Endothelial cell of umbilical vein (primary cell): ENCODE results near the gene WDHD1. TPM values are rescaled to one million over a fixed set of nuclear protein-coding genes. Genes with fewer than 3 reads are reported as not detected.

Source experiments
- BruUV-seq: library from RNA; stranded (reverse); fragments of 400-500 nt; replicated peaks from 2 replicates; lab custom pipeline; 2021; lab: Mats Ljungman, UMichigan
- CTCF ChIA-PET: fragments of 300-600, 350-600 bp; sonication (Branson Sonifier 250); formaldehyde crosslinking; loops from one replicate; lab custom pipeline; 2021; ENCODE audit warnings: antibody characterized with exemption, inconsistent platforms; lab: Charles Lee
- POLR2A ChIA-PET: fragments of 300-600, 350-600 bp; sonication (Branson Sonifier 250); formaldehyde crosslinking; loops from one replicate; lab custom pipeline; 2021; ENCODE audit warnings: antibody characterized with exemption, inconsistent platforms; lab: Charles Lee
- DNase-seq: peaks from one replicate; pipeline ENCODE4 v3.0.0-alpha.2; 2011; ENCODE audit warnings: low read depth, low spot score
- FAIRE-seq: peaks from 2 replicates; lab custom pipeline; 2011; peaks lifted over from hg19 to GRCh38; lab: Jason Lieb, UNC
- H2AFZ ChIP-seq: 2 replicates; pipeline ENCODE4 v1.6.0; 2012; ENCODE audit warnings: low read depth, low read length, control low read depth, inconsistent platforms
- H3K27ac ChIP-seq: 2 replicates; pipeline ENCODE4 v1.5.1; 2011; ENCODE audit warnings: low read depth, mild to moderate bottlenecking, control low read depth, low read length, moderate library complexity; ENCODE audit not compliant: insufficient read depth
- H3K27me3 ChIP-seq, 2 experiments: 2 replicates each; pipeline versions ENCODE4 v1.6.0 to v1.6.1; 2011; ENCODE audit warnings: low read length in 2 of 2, mixed read lengths in 1 of 2; ENCODE audit not compliant: control insufficient read depth in 2 of 2, insufficient read depth in 2 of 2
- H3K36me3 ChIP-seq, 2 experiments: 2 replicates in 1 of 2; 3 replicates in 1 of 2; pipeline ENCODE4 v1.5.1; 2011; ENCODE audit warnings: low read length in 2 of 2, mild to moderate bottlenecking in 1 of 2, moderate library complexity in 1 of 2; ENCODE audit not compliant: control insufficient read depth in 2 of 2, insufficient read depth in 2 of 2; ENCODE audit errors: extremely low read depth in 1 of 2
- H3K4me1 ChIP-seq: 3 replicates; pipeline ENCODE4 v1.5.1; 2011; ENCODE audit warnings: mild to moderate bottlenecking, low read length; ENCODE audit not compliant: control insufficient read depth, insufficient read depth; ENCODE audit errors: extremely low read depth
- H3K4me2 ChIP-seq: 2 replicates; pipeline ENCODE4 v1.6.1; 2011; ENCODE audit warnings: low read length, control low read depth, mixed read lengths; ENCODE audit not compliant: insufficient read depth
- H3K4me3 ChIP-seq, 3 experiments: fragments of 200-600 bp in 1 of 3; sonication (generic), shearing (Covaris generic) in 1 of 3; replicated peaks in 1 of 3; 2 replicates each; pipeline ENCODE4 v1.5.1; 2011 to 2016; ENCODE audit warnings: control low read depth in 3 of 3, low read length in 3 of 3, mild to moderate bottlenecking in 2 of 3, inconsistent platforms in 1 of 3, low read depth in 1 of 3, moderate library complexity in 1 of 3; ENCODE audit not compliant: insufficient read depth in 1 of 3
- H3K79me2 ChIP-seq: 2 replicates; pipeline ENCODE4 v1.6.0; 2012; ENCODE audit warnings: low read length, inconsistent platforms; ENCODE audit not compliant: control insufficient read depth, insufficient read depth
- H3K9ac ChIP-seq: replicated peaks from 2 replicates; pipeline ENCODE3; 2011; ENCODE audit warnings: low read length, control low read depth; ENCODE audit not compliant: insufficient read depth; ENCODE audit errors: extremely low read depth
- H3K9me1 ChIP-seq: replicated peaks from 3 replicates; pipeline ENCODE4 v1.6.0; 2011; ENCODE audit warnings: mild to moderate bottlenecking, low read length; ENCODE audit not compliant: control insufficient read depth, insufficient read depth; ENCODE audit errors: extremely low read depth
- H3K9me3 ChIP-seq: replicated peaks from 2 replicates; pipeline ENCODE4 v1.5.1; 2012; ENCODE audit warnings: low read length, inconsistent platforms; ENCODE audit not compliant: control insufficient read depth, insufficient read depth
- H4K20me1 ChIP-seq: replicated peaks from 2 replicates; pipeline ENCODE3; 2011; ENCODE audit warnings: mild to moderate bottlenecking, low read length; ENCODE audit not compliant: control insufficient read depth, insufficient read depth; ENCODE audit errors: extremely low read depth
- EZH2 ChIP-seq: IDR thresholded peaks from 2 replicates; pipeline ENCODE4 v1.6.1; 2012; ENCODE audit warnings: borderline replicate concordance, low read depth, mild to moderate bottlenecking, moderate library complexity, low read length, inconsistent platforms; ENCODE audit not compliant: severe bottlenecking
- FOS ChIP-seq: IDR thresholded peaks from 2 replicates; pipeline ENCODE4 v1.6.1; 2011; ENCODE audit warnings: mild to moderate bottlenecking, low read length, moderate library complexity, borderline replicate concordance; ENCODE audit not compliant: insufficient read depth
- GATA2 ChIP-seq: IDR thresholded peaks from 2 replicates; pipeline ENCODE4 v1.7.0; 2011; ENCODE audit warnings: low read depth, mild to moderate bottlenecking, moderate library complexity, mixed read lengths, low read length; ENCODE audit not compliant: insufficient read length, insufficient read depth
- JUN ChIP-seq: IDR thresholded peaks from 2 replicates; pipeline ENCODE4 v1.6.1; 2011; ENCODE audit warnings: borderline replicate concordance, low read depth; ENCODE audit not compliant: insufficient read length, insufficient read depth
- MYC ChIP-seq: IDR thresholded peaks from one replicate; pipeline ENCODE4 v1.6.1; 2011; ENCODE audit warnings: mild to moderate bottlenecking, low read depth, low read length
- POLR2A ChIP-seq: IDR thresholded peaks from 2 replicates; pipeline ENCODE4 v1.6.1; 2012; ENCODE audit warnings: low read depth, mild to moderate bottlenecking, control low read depth, low read length
- POLR2AphosphoS5 ChIP-seq: IDR thresholded peaks from 2 replicates; pipeline ENCODE4 v1.6.1; 2012; ENCODE audit warnings: low read depth, mild to moderate bottlenecking, control low read depth, low read length, moderate library complexity; ENCODE audit not compliant: insufficient read depth
- dilution Hi-C: fragments of 300-500 bp; cut with MboI; formaldehyde crosslinking; loops from one replicate; pipeline ENCODE4 v1.15.0; 2019; ENCODE audit warnings: low sequenced_read_pairs; ENCODE audit not compliant: extremely low pct_ligation_motif_present
- intact Hi-C: fragments of 100-400 bp; cut with micrococcal nuclease; formaldehyde crosslinking; loops from one replicate; pipeline ENCODE4 v1.10.0; 2022
- polyA plus RNA-seq, 4 experiments: library from polyadenylated mRNA; depleted of rRNA in 3 of 4; stranded (reverse) in 3 of 4; unstranded in 1 of 4; fragments of >200 nt; gene quantifications; 2 replicates each; pipeline versions ENCODE4 v1.2.1 to v1.2.3, GENCODE V29; 2011 to 2012; ENCODE audit warnings: missing spikeins in 1 of 4
- total RNA-seq: library from RNA; stranded (reverse); gene quantifications from 2 replicates; pipeline ENCODE4 v1.2.3, GENCODE V29; 2021
- TF ChIP-seq, protein P1 (sequence below), 2 donors: IDR thresholded peaks; 1 replicate in 1 of 2; 2 replicates in 1 of 2; pipeline ENCODE4 v1.5.1; 2011; ENCODE audit warnings: low read length in 2 of 2, mild to moderate bottlenecking in 2 of 2, moderate library complexity in 2 of 2, control low read depth in 1 of 2, inconsistent platforms in 1 of 2, low read depth in 1 of 2; ENCODE audit not compliant: insufficient read depth in 1 of 2; ENCODE audit errors: extremely low read depth in 1 of 2
- TF ChIP-seq, protein P2 (sequence below): IDR thresholded peaks from 2 replicates; pipeline ENCODE4 v1.6.1; 2011; ENCODE audit not compliant: insufficient read depth, insufficient read length

The WDHD1 gene
- total and polyA plus RNA-seq, 2 donors (not counting 3 experiments of a cell fraction or from before 2014, with no cell fraction given), result 3.1 to 22.5 TPM

DNA sequence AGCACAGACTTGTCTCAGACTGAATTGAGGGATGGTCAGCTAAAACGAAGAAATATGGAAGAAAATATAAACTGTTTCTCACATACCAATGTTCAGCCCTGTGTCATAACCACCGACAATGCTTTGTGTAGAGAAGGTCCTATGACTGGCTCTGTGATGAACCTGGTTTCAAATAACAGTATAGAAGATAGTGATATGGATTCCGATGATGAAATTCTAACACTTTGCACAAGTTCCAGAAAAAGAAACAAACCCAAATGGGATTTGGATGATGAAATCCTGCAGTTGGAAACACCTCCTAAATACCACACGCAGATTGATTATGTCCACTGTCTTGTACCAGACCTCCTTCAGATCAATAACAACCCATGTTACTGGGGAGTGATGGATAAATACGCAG lies 16.6 kb upstream of the WDHD1 start:
- dilution Hi-C loops (no loop called here), intact Hi-C loops (no loop called here)
- H3K27me3 ChIP-seq, result no peaks in the 10 kb centered on the region
- DNase-seq (no peak), FAIRE-seq (no peak)
- no TSS peak for BruUV-seq
- no peaks in the 10 kb centered on the region for H3K9me1 ChIP-seq
- no peaks in the 10 kb centered on the region for H3K9me3 ChIP-seq
- H3K4me1 ChIP-seq, result no peaks in the 10 kb centered on the region
- H3K79me2 ChIP-seq, result peaks cover 17% of the 10 kb centered on the region
- H3K4me3 ChIP-seq, result no peak overlapping the region
- ChIA-PET POLR2A (no interaction called here), CTCF (interaction anchor here (2.1 kb wide), 1 partner anchor 8 kb away, joined by 6 read pairs; the partner anchor contains the start of gene MAPK1IP1L)
- no peaks in the 10 kb centered on the region for H4K20me1 ChIP-seq
- H3K9ac ChIP-seq, result no peak overlapping the region
- H3K4me2 ChIP-seq, result no peak overlapping the region
- TF ChIP-seq EZH2, result no peak
- no peak for TF ChIP-seq FOS
- TF ChIP-seq, protein P1, sequence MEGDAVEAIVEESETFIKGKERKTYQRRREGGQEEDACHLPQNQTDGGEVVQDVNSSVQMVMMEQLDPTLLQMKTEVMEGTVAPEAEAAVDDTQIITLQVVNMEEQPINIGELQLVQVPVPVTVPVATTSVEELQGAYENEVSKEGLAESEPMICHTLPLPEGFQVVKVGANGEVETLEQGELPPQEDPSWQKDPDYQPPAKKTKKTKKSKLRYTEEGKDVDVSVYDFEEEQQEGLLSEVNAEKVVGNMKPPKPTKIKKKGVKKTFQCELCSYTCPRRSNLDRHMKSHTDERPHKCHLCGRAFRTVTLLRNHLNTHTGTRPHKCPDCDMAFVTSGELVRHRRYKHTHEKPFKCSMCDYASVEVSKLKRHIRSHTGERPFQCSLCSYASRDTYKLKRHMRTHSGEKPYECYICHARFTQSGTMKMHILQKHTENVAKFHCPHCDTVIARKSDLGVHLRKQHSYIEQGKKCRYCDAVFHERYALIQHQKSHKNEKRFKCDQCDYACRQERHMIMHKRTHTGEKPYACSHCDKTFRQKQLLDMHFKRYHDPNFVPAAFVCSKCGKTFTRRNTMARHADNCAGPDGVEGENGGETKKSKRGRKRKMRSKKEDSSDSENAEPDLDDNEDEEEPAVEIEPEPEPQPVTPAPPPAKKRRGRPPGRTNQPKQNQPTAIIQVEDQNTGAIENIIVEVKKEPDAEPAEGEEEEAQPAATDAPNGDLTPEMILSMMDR (IDR thresholded peaks at IDR 0.05; ENCODE audit: extremely low read depth in 1 of 2, insufficient read depth in 1 of 2, low read depth in 1 of 2, low read length in 2 of 2), result no peak
- TF ChIP-seq POLR2A, result no peak
- TF ChIP-seq POLR2AphosphoS5, result no peak
- TF ChIP-seq MYC, result no peak
- no peak for TF ChIP-seq JUN
- TF ChIP-seq, protein P2, sequence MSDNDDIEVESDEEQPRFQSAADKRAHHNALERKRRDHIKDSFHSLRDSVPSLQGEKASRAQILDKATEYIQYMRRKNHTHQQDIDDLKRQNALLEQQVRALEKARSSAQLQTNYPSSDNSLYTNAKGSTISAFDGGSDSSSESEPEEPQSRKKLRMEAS, result no peak
- no peak for TF ChIP-seq GATA2
- H3K36me3 ChIP-seq, result peaks cover 5 to 16% of the 10 kb centered on the region in 2 experiments
- no peak overlapping the region for H3K27ac ChIP-seq
- no peak overlapping the region for H2AFZ ChIP-seq
